ENCODE results near the gene C2CD3. TPM values are rescaled to one million over a fixed set of nuclear protein-coding genes. Genes with fewer than 3 reads are reported as not detected.

C2CD3 gene
- total RNA-seq, 1 donor from 2014 or later, result 53.7 TPM

DNA sequence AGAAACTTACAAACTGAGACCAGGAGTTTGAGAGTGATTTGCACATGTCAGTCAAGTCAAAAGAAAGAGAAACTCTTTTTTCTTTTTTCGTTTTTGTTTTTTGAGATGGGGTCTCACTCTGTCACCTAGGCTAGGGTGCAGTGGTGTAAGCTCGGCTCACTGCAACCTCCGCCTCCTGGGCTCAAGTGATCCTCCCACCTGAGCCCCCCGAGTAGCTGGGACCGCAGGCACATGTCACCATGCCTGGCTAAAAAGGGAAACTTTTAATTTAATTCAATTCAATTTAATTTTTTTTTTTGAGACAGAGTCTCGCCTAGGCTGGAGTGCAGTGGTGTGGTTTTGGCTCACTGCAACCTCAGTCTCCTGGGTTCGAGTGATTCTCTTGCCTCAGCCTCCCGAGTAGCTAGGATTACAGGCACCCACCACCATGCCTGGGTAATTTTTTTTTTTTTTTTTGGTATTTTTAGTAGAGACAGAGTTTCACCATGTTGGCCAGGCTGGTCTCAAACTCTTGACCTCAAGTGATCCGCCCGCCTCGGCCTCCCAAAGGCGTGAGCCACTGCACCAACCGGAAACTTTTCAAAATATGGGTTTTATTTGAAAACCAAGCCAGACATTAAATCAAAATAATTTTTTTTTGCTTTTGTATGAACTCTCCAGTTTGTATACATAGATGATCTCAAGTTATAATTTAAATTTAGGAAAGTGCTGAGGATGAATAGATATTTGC, 171.8 kb downstream of the C2CD3 start:
- Histone ChIP-seq H3K27ac (ENCODE audit: low read depth, low read length) (no peak overlapping the region), H2AFZ (ENCODE audit: low read depth, low read length) (no peak overlapping the region), H3K4me3 (ENCODE audit: insufficient read depth, low read depth, low read length) (no peak overlapping the region), H3K36me3 (ENCODE audit: insufficient read depth, low read length) (no peaks in the 10 kb centered on the region), H3K27me3 (ENCODE audit: insufficient read depth, low read length) (no peaks in the 10 kb centered on the region), H3K9me3 (ENCODE audit: insufficient read depth, low read depth, low read length) (no peaks in the 10 kb centered on the region), H3K4me1 (ENCODE audit: insufficient read depth, low read length) (no peaks in the 10 kb centered on the region), H3K79me2 (ENCODE audit: insufficient read depth, low read length) (no peaks in the 10 kb centered on the region), H4K20me1 (ENCODE audit: insufficient read depth, low read length) (no peaks in the 10 kb centered on the region), H3K4me2 (ENCODE audit: low read length) (no peak overlapping the region), H3K9ac (ENCODE audit: low read length) (no peak overlapping the region)
- TF ChIP-seq, protein P1, sequence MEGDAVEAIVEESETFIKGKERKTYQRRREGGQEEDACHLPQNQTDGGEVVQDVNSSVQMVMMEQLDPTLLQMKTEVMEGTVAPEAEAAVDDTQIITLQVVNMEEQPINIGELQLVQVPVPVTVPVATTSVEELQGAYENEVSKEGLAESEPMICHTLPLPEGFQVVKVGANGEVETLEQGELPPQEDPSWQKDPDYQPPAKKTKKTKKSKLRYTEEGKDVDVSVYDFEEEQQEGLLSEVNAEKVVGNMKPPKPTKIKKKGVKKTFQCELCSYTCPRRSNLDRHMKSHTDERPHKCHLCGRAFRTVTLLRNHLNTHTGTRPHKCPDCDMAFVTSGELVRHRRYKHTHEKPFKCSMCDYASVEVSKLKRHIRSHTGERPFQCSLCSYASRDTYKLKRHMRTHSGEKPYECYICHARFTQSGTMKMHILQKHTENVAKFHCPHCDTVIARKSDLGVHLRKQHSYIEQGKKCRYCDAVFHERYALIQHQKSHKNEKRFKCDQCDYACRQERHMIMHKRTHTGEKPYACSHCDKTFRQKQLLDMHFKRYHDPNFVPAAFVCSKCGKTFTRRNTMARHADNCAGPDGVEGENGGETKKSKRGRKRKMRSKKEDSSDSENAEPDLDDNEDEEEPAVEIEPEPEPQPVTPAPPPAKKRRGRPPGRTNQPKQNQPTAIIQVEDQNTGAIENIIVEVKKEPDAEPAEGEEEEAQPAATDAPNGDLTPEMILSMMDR (IDR thresholded peaks at IDR 0.05; ENCODE audit: insufficient read depth, low read depth, low read length), result no peak
- TF ChIP-seq EZH2 (IDR thresholded peaks at IDR 0.05; ENCODE audit: insufficient read depth, low read length), result no peak
- no peak for DNase-seq (ENCODE audit: low read depth)
- Mint-ChIP-seq H3K36me3 (ENCODE audit: low read depth, unreplicated experiment) (peaks cover 19% of the 10 kb centered on the region), H3K4me1 (ENCODE audit: low read depth, unreplicated experiment) (no peaks in the 10 kb centered on the region), H3K9me3 (ENCODE audit: unreplicated experiment) (no peaks in the 10 kb centered on the region), H3K27ac (ENCODE audit: unreplicated experiment) (no peak overlapping the region), H3K27me3 (ENCODE audit: low read depth, unreplicated experiment) (no peaks in the 10 kb centered on the region), H3K4me3 (ENCODE audit: unreplicated experiment) (no peak overlapping the region)
- no peak for FAIRE-seq

DNA sequence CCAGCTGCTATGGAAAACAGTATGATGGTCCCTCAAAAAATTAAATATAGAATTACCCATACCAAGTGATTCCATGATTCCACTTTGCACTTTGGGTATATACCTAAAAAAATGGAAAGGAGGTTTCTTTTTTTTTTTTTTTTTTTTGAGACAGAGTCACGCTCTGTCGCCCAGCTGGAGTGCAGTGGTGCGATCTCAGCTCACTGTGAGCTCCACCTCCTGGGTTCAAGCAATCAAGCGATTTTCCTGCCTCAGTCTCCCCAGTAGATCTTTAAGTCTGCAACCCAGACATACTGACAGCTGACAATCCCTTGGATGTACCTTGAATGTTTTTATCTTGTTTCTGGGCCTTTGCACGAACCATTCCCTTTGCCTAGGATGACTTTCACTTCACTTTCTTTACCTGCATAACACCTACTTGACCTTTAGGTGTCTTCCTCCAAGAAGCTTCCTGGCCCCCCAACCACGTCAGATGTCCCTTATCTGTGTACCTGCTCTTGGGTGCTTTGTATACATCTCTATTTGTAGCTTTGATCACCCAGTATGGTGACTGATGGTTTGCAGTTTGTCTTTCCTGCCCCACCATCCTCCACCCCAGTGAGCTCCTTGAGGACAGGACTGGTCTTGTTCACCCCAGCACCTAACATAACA, 173.6 kb downstream of the C2CD3 start:
- H3K4me2 ChIP-seq (ENCODE audit: low read length), result no peak overlapping the region
- H3K4me3 Mint-ChIP-seq (ENCODE audit: unreplicated experiment), result no peak overlapping the region
- DNase-seq (ENCODE audit: low read depth) (no peak), FAIRE-seq (no peak)
- no peak for TF ChIP-seq EZH2 (IDR thresholded peaks at IDR 0.05; ENCODE audit: insufficient read depth, low read length)
- TF ChIP-seq, protein P1 (IDR thresholded peaks at IDR 0.05; ENCODE audit: insufficient read depth, low read depth, low read length), result no peak
- H3K36me3 ChIP-seq (ENCODE audit: insufficient read depth, low read length), result no peaks in the 10 kb centered on the region
- H3K79me2 ChIP-seq (ENCODE audit: insufficient read depth, low read length), result no peaks in the 10 kb centered on the region
- H3K9ac ChIP-seq (ENCODE audit: low read length), result no peak overlapping the region
- no peaks in the 10 kb centered on the region for H3K27me3 ChIP-seq (ENCODE audit: insufficient read depth, low read length)
- no peaks in the 10 kb centered on the region for H3K4me1 ChIP-seq (ENCODE audit: insufficient read depth, low read length)
- no peaks in the 10 kb centered on the region for H3K9me3 ChIP-seq (ENCODE audit: insufficient read depth, low read depth, low read length)
- H4K20me1 ChIP-seq (ENCODE audit: insufficient read depth, low read length), result no peaks in the 10 kb centered on the region
- H3K4me1 Mint-ChIP-seq (ENCODE audit: low read depth, unreplicated experiment), result no peaks in the 10 kb centered on the region
- no peaks in the 10 kb centered on the region for H3K9me3 Mint-ChIP-seq (ENCODE audit: unreplicated experiment)
- H3K4me3 ChIP-seq (ENCODE audit: insufficient read depth, low read depth, low read length), result no peak overlapping the region
- H3K27me3 Mint-ChIP-seq (ENCODE audit: low read depth, unreplicated experiment), result no peaks in the 10 kb centered on the region
- H3K27ac Mint-ChIP-seq (ENCODE audit: unreplicated experiment), result no peak overlapping the region
- no peak overlapping the region for H3K27ac ChIP-seq (ENCODE audit: low read depth, low read length)
- H2AFZ ChIP-seq (ENCODE audit: low read depth, low read length), result no peak overlapping the region
- H3K36me3 Mint-ChIP-seq (ENCODE audit: low read depth, unreplicated experiment), result peaks cover 10% of the 10 kb centered on the region

Data from astrocyte (in vitro differentiated cells and primary cell).